Panc1 (cell line): Measurements from ENCODE around the gene DGAT2. TPM values are rescaled to one million over a fixed set of nuclear protein-coding genes. Genes with fewer than 3 reads are reported as not detected.

Source experiments
- ATAC-seq: fragments of 200-7000 bp; cut with Tn5 transposase; 2 replicates; pipeline ENCODE4 v1.9.1; 2020; ENCODE audit warnings: mild to moderate bottlenecking, moderate library complexity
- BruUV-seq: library from RNA; stranded (reverse); fragments of 400-500 nt; replicated peaks from 2 replicates; lab custom pipeline; 2021; lab: Mats Ljungman, UMichigan
- CTCF ChIA-PET: fragments of 300-600 bp; sonication (Branson Sonifier 250); formaldehyde crosslinking; loops from one replicate; lab custom pipeline; 2022; ENCODE audit warnings: antibody characterized with exemption; lab: Charles Lee
- POLR2A ChIA-PET: fragments of 300-600 bp; sonication (Branson Sonifier 250); formaldehyde crosslinking; loops from one replicate; lab custom pipeline; 2022; ENCODE audit warnings: antibody characterized with exemption; lab: Charles Lee
- DNase-seq: peaks from one replicate; pipeline ENCODE4 v3.0.0-alpha.2; 2010; ENCODE audit warnings: low read depth, low spot score
- H3K27ac ChIP-seq: 2 replicates; pipeline ENCODE4 v1.5.1; 2011; ENCODE audit warnings: mild to moderate bottlenecking, low read length, inconsistent platforms
- H3K27me3 ChIP-seq: fragments of 200-500 bp; sonication (Bioruptor generic); 2 replicates; pipeline ENCODE4 v1.6.0; 2014; ENCODE audit warnings: low read length, inconsistent platforms; ENCODE audit not compliant: control insufficient read depth, insufficient read depth
- H3K36me3 ChIP-seq: fragments of 200-500 bp; sonication (Bioruptor generic); 2 replicates; pipeline ENCODE4 v1.5.1; 2014; ENCODE audit warnings: inconsistent platforms, mild to moderate bottlenecking, low read length, moderate library complexity; ENCODE audit not compliant: control insufficient read depth, insufficient read depth
- H3K4me1 ChIP-seq: 2 replicates; pipeline ENCODE4 v1.5.1; 2011; ENCODE audit warnings: inconsistent platforms, mild to moderate bottlenecking, low read length, moderate library complexity; ENCODE audit not compliant: control insufficient read depth, insufficient read depth
- H3K4me3 ChIP-seq, 2 experiments: 2 replicates each; pipeline ENCODE4 v1.5.1; 2011 to 2012; ENCODE audit warnings: low read depth in 2 of 2, low read length in 2 of 2, mild to moderate bottlenecking in 2 of 2, inconsistent platforms in 1 of 2, moderate library complexity in 1 of 2
- H3K9me3 ChIP-seq: fragments of 200-500 bp; sonication (Bioruptor generic); 2 replicates; pipeline ENCODE4 v1.5.1; 2014; ENCODE audit warnings: low read depth, mild to moderate bottlenecking, inconsistent platforms, low read length, moderate library complexity; ENCODE audit not compliant: control insufficient read depth, insufficient read depth
- POLR2AphosphoS5 ChIP-seq: IDR thresholded peaks from 2 replicates; pipeline ENCODE4 v1.6.1; 2012; ENCODE audit warnings: mild to moderate bottlenecking, low read depth, low read length, moderate library complexity
- SIN3A ChIP-seq: IDR thresholded peaks from 2 replicates; pipeline ENCODE4 v1.6.1; 2012; ENCODE audit warnings: low read depth, mild to moderate bottlenecking, low read length, moderate library complexity, borderline replicate concordance; ENCODE audit not compliant: insufficient read depth
- TCF7L2 ChIP-seq: IDR thresholded peaks from 2 replicates; pipeline ENCODE4 v1.6.1; 2011; ENCODE audit warnings: mild to moderate bottlenecking, low read depth, low read length, inconsistent platforms
- in situ Hi-C: cut with HindIII; loops from 2 replicates; pipeline ENCODE4 v1.10.0; 2016; ENCODE audit warnings: low sequenced_read_pairs, low pct_unique_long_range_greater_than_20kb
- intact Hi-C: fragments of 100-400 bp; cut with micrococcal nuclease; formaldehyde crosslinking; loops from one replicate; pipeline ENCODE4 v1.10.0; 2022; ENCODE audit not compliant: unreplicated experiment
- total RNA-seq: library from RNA; stranded (reverse); gene quantifications from one replicate; pipeline ENCODE4 v1.2.1, GENCODE V29; 2021; ENCODE audit not compliant: unreplicated experiment
- TF ChIP-seq, protein P1 (sequence below): fragments of 450-650 bp; IDR thresholded peaks from 2 replicates; pipeline ENCODE4 v1.5.1; 2017; ENCODE audit warnings: mild to moderate bottlenecking
- TF ChIP-seq, protein P2 (sequence below), 2 experiments: IDR thresholded peaks; 2 replicates each; pipeline ENCODE4 v1.6.1; 2011 to 2012; ENCODE audit warnings: low read depth in 2 of 2, control low read depth in 1 of 2, low read length in 1 of 2, mild to moderate bottlenecking in 1 of 2, moderate library complexity in 1 of 2; ENCODE audit not compliant: insufficient read depth in 1 of 2

Gene DGAT2
- total RNA-seq, 1 experiment from 2014 or later, result 19.2 TPM

DNA sequence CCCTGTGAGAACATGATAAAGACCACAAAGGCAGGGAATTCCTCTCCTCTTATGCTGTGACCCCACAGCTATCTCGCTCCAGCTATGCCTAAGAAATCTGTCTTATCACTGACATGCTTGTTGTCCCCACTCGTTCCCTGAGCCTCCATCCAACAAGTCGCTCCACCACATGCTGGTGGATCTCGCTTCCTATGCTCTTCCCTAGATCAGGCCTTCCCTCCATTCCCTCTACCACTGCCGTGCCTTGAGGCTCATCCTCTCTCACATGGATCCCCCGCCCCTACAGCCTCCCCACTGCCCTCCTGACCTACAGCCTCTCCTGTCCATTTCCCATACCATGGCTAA is 1.4 kb upstream of the DGAT2 start:
- Histone ChIP-seq H3K36me3 (no peaks in the 10 kb centered on the region), H3K27me3 (no peaks in the 10 kb centered on the region), H3K4me1 (peaks cover 11% of the 10 kb centered on the region; the same call in 1 of the 2 replicates), H3K27ac (no peak overlapping the region), H3K4me3 (no peak overlapping the region), H3K9me3 (no peaks in the 10 kb centered on the region)
- in situ Hi-C loops (no loop called here), intact Hi-C loops (no loop called here)
- TF ChIP-seq POLR2AphosphoS5 (no peak), SIN3A (no peak), TCF7L2 (no peak)
- TF ChIP-seq, protein P1, sequence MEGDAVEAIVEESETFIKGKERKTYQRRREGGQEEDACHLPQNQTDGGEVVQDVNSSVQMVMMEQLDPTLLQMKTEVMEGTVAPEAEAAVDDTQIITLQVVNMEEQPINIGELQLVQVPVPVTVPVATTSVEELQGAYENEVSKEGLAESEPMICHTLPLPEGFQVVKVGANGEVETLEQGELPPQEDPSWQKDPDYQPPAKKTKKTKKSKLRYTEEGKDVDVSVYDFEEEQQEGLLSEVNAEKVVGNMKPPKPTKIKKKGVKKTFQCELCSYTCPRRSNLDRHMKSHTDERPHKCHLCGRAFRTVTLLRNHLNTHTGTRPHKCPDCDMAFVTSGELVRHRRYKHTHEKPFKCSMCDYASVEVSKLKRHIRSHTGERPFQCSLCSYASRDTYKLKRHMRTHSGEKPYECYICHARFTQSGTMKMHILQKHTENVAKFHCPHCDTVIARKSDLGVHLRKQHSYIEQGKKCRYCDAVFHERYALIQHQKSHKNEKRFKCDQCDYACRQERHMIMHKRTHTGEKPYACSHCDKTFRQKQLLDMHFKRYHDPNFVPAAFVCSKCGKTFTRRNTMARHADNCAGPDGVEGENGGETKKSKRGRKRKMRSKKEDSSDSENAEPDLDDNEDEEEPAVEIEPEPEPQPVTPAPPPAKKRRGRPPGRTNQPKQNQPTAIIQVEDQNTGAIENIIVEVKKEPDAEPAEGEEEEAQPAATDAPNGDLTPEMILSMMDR, result no peak
- TF ChIP-seq, protein P2, sequence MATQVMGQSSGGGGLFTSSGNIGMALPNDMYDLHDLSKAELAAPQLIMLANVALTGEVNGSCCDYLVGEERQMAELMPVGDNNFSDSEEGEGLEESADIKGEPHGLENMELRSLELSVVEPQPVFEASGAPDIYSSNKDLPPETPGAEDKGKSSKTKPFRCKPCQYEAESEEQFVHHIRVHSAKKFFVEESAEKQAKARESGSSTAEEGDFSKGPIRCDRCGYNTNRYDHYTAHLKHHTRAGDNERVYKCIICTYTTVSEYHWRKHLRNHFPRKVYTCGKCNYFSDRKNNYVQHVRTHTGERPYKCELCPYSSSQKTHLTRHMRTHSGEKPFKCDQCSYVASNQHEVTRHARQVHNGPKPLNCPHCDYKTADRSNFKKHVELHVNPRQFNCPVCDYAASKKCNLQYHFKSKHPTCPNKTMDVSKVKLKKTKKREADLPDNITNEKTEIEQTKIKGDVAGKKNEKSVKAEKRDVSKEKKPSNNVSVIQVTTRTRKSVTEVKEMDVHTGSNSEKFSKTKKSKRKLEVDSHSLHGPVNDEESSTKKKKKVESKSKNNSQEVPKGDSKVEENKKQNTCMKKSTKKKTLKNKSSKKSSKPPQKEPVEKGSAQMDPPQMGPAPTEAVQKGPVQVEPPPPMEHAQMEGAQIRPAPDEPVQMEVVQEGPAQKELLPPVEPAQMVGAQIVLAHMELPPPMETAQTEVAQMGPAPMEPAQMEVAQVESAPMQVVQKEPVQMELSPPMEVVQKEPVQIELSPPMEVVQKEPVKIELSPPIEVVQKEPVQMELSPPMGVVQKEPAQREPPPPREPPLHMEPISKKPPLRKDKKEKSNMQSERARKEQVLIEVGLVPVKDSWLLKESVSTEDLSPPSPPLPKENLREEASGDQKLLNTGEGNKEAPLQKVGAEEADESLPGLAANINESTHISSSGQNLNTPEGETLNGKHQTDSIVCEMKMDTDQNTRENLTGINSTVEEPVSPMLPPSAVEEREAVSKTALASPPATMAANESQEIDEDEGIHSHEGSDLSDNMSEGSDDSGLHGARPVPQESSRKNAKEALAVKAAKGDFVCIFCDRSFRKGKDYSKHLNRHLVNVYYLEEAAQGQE (IDR thresholded peaks at IDR 0.05; ENCODE audit: insufficient read depth in 1 of 2, low read depth in 2 of 2, low read length in 1 of 2), result no peak
- no peak for ATAC-seq
- POLR2A ChIA-PET, result no interaction called here
- CTCF ChIA-PET, result no interaction called here
- DNase-seq, result no peak
- no TSS peak for BruUV-seq

DNA sequence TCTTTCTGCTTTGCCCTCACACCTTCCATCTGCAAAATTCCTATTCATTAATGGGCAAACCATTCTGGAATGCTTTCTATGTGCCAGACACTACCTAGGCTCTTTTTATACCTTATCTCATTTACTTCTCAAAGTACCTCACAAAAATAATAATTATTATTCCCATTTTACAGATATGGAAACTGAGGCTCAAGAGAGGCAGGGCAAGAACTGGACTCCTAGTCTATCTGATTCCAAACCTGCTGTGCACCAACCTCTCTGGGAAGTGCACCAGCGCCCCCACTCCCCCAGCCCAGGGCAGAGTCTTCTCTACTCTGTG is 826 bp upstream of the DGAT2 start:
- Histone ChIP-seq H3K9me3 (no peaks in the 10 kb centered on the region), H3K4me3 (peak overlapping the region in 1 of 2 experiments; percentile 77; a peak in 2 of 4 replicates), H3K27me3 (no peaks in the 10 kb centered on the region), H3K27ac (peak overlapping the region; percentile 72), H3K36me3 (no peaks in the 10 kb centered on the region), H3K4me1 (peaks cover 11% of the 10 kb centered on the region; the same call in 1 of the 2 replicates)
- POLR2A ChIA-PET, result no interaction called here
- CTCF ChIA-PET, result no interaction called here
- intact Hi-C loops (no loop called here), in situ Hi-C loops (no loop called here)
- TF ChIP-seq, protein P2 (IDR thresholded peaks at IDR 0.05; ENCODE audit: insufficient read depth in 1 of 2, low read depth in 2 of 2, low read length in 1 of 2), result no peak
- no peak for TF ChIP-seq POLR2AphosphoS5
- no peak for TF ChIP-seq SIN3A
- TF ChIP-seq TCF7L2, result no peak
- TF ChIP-seq, protein P1, result no peak
- no peak for ATAC-seq
- no TSS peak for BruUV-seq
- no peak for DNase-seq
